Measurements from ENCODE around the gene VPS13D. TPM values are rescaled to one million over a fixed set of nuclear protein-coding genes. Genes with fewer than 3 reads are reported as not detected.

Gene VPS13D
- total RNA-seq, 1 experiment from 2014 or later, result 31.6 TPM

DNA sequence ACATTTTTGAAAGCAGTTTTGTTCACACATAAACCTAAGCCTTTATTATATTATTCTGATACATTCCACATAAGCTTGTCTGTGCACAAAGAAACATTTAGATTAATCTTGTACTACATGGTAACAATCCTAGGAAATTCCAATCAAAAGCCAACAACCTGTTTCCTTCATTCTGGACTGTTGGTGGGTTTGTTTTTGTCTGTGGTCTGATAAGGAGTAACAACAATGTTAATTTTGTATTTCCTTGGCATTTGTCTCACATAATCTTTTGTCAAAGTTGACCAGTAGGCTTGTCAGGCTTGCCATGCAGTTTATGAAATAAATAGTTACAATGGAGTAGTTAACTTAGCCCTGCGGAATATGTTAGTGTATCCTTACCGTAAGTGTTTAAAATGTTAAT, 204.9 kb downstream of the VPS13D start (continued):
- TF ChIP-seq ZNF274 (IDR thresholded peaks at IDR 0.05; ENCODE audit: low read depth, low read length), result no peak
- TF ChIP-seq, protein P1, sequence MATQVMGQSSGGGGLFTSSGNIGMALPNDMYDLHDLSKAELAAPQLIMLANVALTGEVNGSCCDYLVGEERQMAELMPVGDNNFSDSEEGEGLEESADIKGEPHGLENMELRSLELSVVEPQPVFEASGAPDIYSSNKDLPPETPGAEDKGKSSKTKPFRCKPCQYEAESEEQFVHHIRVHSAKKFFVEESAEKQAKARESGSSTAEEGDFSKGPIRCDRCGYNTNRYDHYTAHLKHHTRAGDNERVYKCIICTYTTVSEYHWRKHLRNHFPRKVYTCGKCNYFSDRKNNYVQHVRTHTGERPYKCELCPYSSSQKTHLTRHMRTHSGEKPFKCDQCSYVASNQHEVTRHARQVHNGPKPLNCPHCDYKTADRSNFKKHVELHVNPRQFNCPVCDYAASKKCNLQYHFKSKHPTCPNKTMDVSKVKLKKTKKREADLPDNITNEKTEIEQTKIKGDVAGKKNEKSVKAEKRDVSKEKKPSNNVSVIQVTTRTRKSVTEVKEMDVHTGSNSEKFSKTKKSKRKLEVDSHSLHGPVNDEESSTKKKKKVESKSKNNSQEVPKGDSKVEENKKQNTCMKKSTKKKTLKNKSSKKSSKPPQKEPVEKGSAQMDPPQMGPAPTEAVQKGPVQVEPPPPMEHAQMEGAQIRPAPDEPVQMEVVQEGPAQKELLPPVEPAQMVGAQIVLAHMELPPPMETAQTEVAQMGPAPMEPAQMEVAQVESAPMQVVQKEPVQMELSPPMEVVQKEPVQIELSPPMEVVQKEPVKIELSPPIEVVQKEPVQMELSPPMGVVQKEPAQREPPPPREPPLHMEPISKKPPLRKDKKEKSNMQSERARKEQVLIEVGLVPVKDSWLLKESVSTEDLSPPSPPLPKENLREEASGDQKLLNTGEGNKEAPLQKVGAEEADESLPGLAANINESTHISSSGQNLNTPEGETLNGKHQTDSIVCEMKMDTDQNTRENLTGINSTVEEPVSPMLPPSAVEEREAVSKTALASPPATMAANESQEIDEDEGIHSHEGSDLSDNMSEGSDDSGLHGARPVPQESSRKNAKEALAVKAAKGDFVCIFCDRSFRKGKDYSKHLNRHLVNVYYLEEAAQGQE (IDR thresholded peaks at IDR 0.05; ENCODE audit: low read depth), result no peak

GRCh38 chr1:12435639-12436344, 206.0 kb downstream of the VPS13D start:
- POLR2A ChIA-PET, result no interaction called here
- H3K9ac ChIP-seq (ENCODE audit: low read length), result no peak overlapping the region
- no TSS peak for BruUV-seq (replicated peaks)
- RAD21 ChIA-PET (ENCODE audit: low non-redundant PET in 1 of 2, low total read pairs in 2 of 2, uncharacterized antibody in 2 of 2, unreplicated experiment in 2 of 2), result no interaction called here
- intact Hi-C loops (cut with micrococcal nuclease), result no loop called here
- H3K4me3 ChIP-seq (replicated peaks in 1 of 2; ENCODE audit: low read depth in 1 of 2, low read length in 2 of 2), result no peak overlapping the region
- H4K20me1 ChIP-seq (ENCODE audit: insufficient read depth), result no peaks in the 10 kb centered on the region
- peaks cover 0 to 7% of the 10 kb centered on the region in 2 experiments; a peak in 1 of 4 replicates for H3K9me3 ChIP-seq (ENCODE audit: control insufficient read depth in 1 of 2, insufficient read depth in 1 of 2, low read depth in 1 of 2, low read length in 2 of 2)
- DNase-seq (ENCODE audit: low read depth, low spot score) (no peak), ATAC-seq (no peak)
- no peaks in the 10 kb centered on the region; a peak in 1 of 4 replicates for H3K36me3 ChIP-seq (ENCODE audit: control insufficient read depth in 1 of 2, insufficient read depth in 2 of 2, low read length in 2 of 2)
- no peak for TF ChIP-seq POLR2A (IDR thresholded peaks at IDR 0.05; ENCODE audit: borderline replicate concordance, extremely low read depth, insufficient read depth, insufficient read length)
- no peak for TF ChIP-seq EGR1 (IDR thresholded peaks at IDR 0.05; ENCODE audit: low read depth)
- no peak for TF ChIP-seq ZNF274 (IDR thresholded peaks at IDR 0.05; ENCODE audit: low read depth, low read length)
- TF ChIP-seq SRF (IDR thresholded peaks at IDR 0.05; ENCODE audit: low read depth), result no peak
- TF ChIP-seq POLR2AphosphoS5 (IDR thresholded peaks at IDR 0.05; ENCODE audit: low read depth, low read length), result no peak
- no peak for TF ChIP-seq MAX (IDR thresholded peaks at IDR 0.05)
- TF ChIP-seq CEBPB (IDR thresholded peaks at IDR 0.05; ENCODE audit: low read depth), result no peak
- no peak for TF ChIP-seq JUND (IDR thresholded peaks at IDR 0.05)
- no peaks in the 10 kb centered on the region for H3K27me3 ChIP-seq (ENCODE audit: insufficient read depth, low read length)
- H3K79me2 ChIP-seq (ENCODE audit: insufficient read depth, low read length), result no peaks in the 10 kb centered on the region
- peak overlapping the region; percentile 73 for H3K4me2 ChIP-seq (ENCODE audit: low read length)
- CTCF ChIA-PET, result no interaction called here
- no peak overlapping the region for H2AFZ ChIP-seq (ENCODE audit: low read depth, low read length, poor library complexity, severe bottlenecking)
- H3K9me2 ChIP-seq (ENCODE audit: insufficient read depth), result no peaks in the 10 kb centered on the region
- H3K27ac ChIP-seq (ENCODE audit: low read depth, low read length), result no peak overlapping the region
- peaks cover 40 to 58% of the 10 kb centered on the region in 2 experiments for H3K4me1 ChIP-seq (ENCODE audit: control insufficient read depth in 1 of 2, insufficient read depth in 2 of 2, low read length in 2 of 2)

All from HCT116 (cell line).